HepG2 (cell line): Measurements from ENCODE around the gene AFTPH. TPM values are rescaled to one million over a fixed set of nuclear protein-coding genes. Genes with fewer than 3 reads are reported as not detected.

Source experiments
- AFF4 ChIP-seq: sonication (generic); formaldehyde crosslinking; IDR thresholded peaks from 2 replicates; pipeline ENCODE4 v1.4.0; 2020; ENCODE audit warnings: missing genetic modification reagents
- HIVEP1 ChIP-seq: sonication (generic); formaldehyde crosslinking; IDR thresholded peaks from 2 replicates; pipeline ENCODE4 v1.4.0; 2020; ENCODE audit warnings: mild to moderate bottlenecking, missing genetic modification reagents
- HNF1A ChIP-seq, 2 experiments: sonication (generic) in 1 of 2; formaldehyde crosslinking in 1 of 2; IDR thresholded peaks; 2 replicates each; pipeline versions ENCODE4 v1.4.0 to v1.6.1; 2016 to 2020; ENCODE audit warnings: borderline replicate concordance in 1 of 2, low read depth in 1 of 2, mild to moderate bottlenecking in 1 of 2, missing genetic modification reagents in 1 of 2
- LBX2 ChIP-seq: sonication (generic); formaldehyde crosslinking; IDR thresholded peaks from 2 replicates; pipeline ENCODE4 v1.5.0; 2020; ENCODE audit warnings: missing genetic modification reagents, mild to moderate bottlenecking, borderline replicate concordance
- MAFF ChIP-seq: IDR thresholded peaks from 2 replicates; pipeline ENCODE4 v1.6.1; 2011; ENCODE audit warnings: low read depth, low read length, improper control_type of control experiment
- SMARCC2 ChIP-seq: fragments of 450-650 bp; IDR thresholded peaks from 2 replicates; pipeline ENCODE4 v1.6.1; 2017; ENCODE audit warnings: antibody characterized with exemption, mild to moderate bottlenecking
- THYN1 ChIP-seq: sonication (generic); formaldehyde crosslinking; IDR thresholded peaks from 2 replicates; pipeline ENCODE4 v1.8.1; 2023; ENCODE audit warnings: low read depth, mild to moderate bottlenecking, moderate library complexity, missing genetic modification reagents, borderline replicate concordance
- ZNF180 ChIP-seq: sonication (generic); formaldehyde crosslinking; IDR thresholded peaks from 2 replicates; pipeline ENCODE4 v1.4.0; 2020; ENCODE audit warnings: low read depth, missing genetic modification reagents, borderline replicate concordance
- ZNF33A ChIP-seq: sonication (generic); formaldehyde crosslinking; IDR thresholded peaks from 2 replicates; pipeline ENCODE4 v1.5.1; 2020; ENCODE audit warnings: missing genetic modification reagents, mild to moderate bottlenecking, moderate library complexity, borderline replicate concordance
- ZNF350 ChIP-seq: sonication (generic); formaldehyde crosslinking; IDR thresholded peaks from 2 replicates; pipeline ENCODE4 v1.4.0; 2020; ENCODE audit warnings: mild to moderate bottlenecking, low read depth, missing genetic modification reagents, borderline replicate concordance
- ZNF766 ChIP-seq: sonication (generic); formaldehyde crosslinking; IDR thresholded peaks from 2 replicates; pipeline ENCODE4 v1.5.0; 2020; ENCODE audit warnings: missing genetic modification reagents, borderline replicate concordance
- polyA plus RNA-seq, 8 experiments: library from polyadenylated mRNA; depleted of rRNA in 3 of 8; stranded (reverse) in 7 of 8; unstranded in 1 of 8; fragments of >200 nt; fragmentation: Illumina TruSeq in 4 of 8; extraction: Trizol in 4 of 8; gene quantifications; 2 replicates each; pipeline versions ENCODE4 v1.2.1 to v1.2.3, GENCODE V29; 2011 to 2016; ENCODE audit warnings: low read depth in 4 of 8, missing spikeins in 1 of 8, mixed read lengths in 1 of 8; ENCODE audit not compliant: insufficient read depth in 1 of 8
- total RNA-seq, 5 experiments: library from RNA; depleted of rRNA; stranded (reverse); fragments of >200 nt; fragmentation: Illumina TruSeq; extraction: Trizol; gene quantifications; 2 replicates each; pipeline ENCODE4 v1.2.3, GENCODE V29; 2016; ENCODE audit warnings: low read depth in 1 of 5
- TF ChIP-seq, protein P1 (sequence below): sonication (generic); formaldehyde crosslinking; IDR thresholded peaks from 2 replicates; pipeline ENCODE4 v1.4.0; 2020; ENCODE audit warnings: low read depth, mild to moderate bottlenecking, missing genetic modification reagents
- TF ChIP-seq, protein P2 (sequence below): sonication (generic); formaldehyde crosslinking; IDR thresholded peaks from 2 replicates; pipeline ENCODE4 v1.4.0; 2020; ENCODE audit warnings: low read depth, mild to moderate bottlenecking, missing genetic modification reagents
- TF ChIP-seq, protein P3 (sequence below): IDR thresholded peaks from 2 replicates; pipeline ENCODE4 v1.6.1; 2016; ENCODE audit warnings: missing compliant biosample characterization, missing genetic modification reagents, borderline replicate concordance

Gene AFTPH
- total and polyA plus RNA-seq, 2 of the 13 experiments (the other 11 are each of a cell fraction or from before 2014, with no cell fraction given) = 27.5 to 36.8 TPM

DNA sequence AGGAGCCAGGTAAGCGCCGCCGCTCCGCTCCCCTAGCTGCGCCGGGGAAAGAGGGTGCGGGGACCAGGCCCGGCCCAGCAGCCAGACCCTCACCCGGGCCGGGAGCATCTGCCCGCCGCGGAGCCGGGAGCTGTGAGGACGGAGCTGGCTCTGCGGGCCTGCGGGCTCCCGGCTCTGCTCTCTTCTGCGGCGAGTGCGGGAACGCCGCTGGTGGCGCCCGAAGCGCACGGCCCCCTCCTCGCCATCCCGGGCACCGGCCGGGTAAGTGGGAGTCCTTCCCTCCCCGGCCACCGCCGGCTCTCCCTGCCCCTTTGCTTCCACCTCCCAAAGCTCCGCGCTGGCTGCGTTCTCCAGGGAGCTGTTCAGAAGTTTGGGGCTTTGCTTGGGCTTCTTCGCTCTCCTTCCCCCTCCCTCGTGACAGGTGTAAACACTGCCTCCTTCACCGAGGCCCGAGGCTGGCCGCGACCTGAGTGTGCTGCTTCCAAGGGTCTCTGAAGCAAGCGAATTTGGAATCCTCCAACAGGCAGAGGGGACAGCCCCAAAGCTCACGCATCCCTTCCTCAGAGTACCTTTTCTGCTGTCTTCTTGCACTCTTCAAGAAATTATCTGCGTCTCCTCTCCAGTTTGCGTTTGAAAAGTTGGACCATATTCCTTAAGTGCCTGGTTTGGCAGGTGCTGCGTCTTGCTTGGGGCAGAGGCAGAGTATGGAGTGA is 632 bp downstream of the AFTPH start (continued):
- TF ChIP-seq HNF1A (IDR thresholded peaks at IDR 0.05; ENCODE audit: low read depth) (no peak), HNF1A (CRISPR knock-in tag; IDR thresholded peaks at IDR 0.05; ENCODE audit: borderline replicate concordance) (0 out of 2 replicates have a peak, but pooled peaks have one; percentile 10), SMARCC2 (no peak), ZNF180 (CRISPR knock-in tag) (no peak), LBX2 (CRISPR knock-in tag) (0 out of 2 replicates have a peak, but pooled peaks have one; percentile 21), MAFF (no peak), ZNF766 (CRISPR knock-in tag) (peak; percentile 23; the same call in 1 of the 2 replicates), ZNF33A (CRISPR knock-in tag) (no peak; the same call in 1 of the 2 replicates), THYN1 (CRISPR knock-in tag) (no peak), ZNF350 (CRISPR knock-in tag) (0 out of 2 replicates have a peak, but pooled peaks have one; percentile 33), HIVEP1 (CRISPR knock-in tag) (no peak; the same call in 1 of the 2 replicates), AFF4 (CRISPR knock-in tag) (no peak)
- TF ChIP-seq, protein P1, sequence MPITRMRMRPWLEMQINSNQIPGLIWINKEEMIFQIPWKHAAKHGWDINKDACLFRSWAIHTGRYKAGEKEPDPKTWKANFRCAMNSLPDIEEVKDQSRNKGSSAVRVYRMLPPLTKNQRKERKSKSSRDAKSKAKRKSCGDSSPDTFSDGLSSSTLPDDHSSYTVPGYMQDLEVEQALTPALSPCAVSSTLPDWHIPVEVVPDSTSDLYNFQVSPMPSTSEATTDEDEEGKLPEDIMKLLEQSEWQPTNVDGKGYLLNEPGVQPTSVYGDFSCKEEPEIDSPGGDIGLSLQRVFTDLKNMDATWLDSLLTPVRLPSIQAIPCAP (CRISPR knock-in tag) = no peak; the same call in 1 of the 2 replicates
- TF ChIP-seq, protein P2, sequence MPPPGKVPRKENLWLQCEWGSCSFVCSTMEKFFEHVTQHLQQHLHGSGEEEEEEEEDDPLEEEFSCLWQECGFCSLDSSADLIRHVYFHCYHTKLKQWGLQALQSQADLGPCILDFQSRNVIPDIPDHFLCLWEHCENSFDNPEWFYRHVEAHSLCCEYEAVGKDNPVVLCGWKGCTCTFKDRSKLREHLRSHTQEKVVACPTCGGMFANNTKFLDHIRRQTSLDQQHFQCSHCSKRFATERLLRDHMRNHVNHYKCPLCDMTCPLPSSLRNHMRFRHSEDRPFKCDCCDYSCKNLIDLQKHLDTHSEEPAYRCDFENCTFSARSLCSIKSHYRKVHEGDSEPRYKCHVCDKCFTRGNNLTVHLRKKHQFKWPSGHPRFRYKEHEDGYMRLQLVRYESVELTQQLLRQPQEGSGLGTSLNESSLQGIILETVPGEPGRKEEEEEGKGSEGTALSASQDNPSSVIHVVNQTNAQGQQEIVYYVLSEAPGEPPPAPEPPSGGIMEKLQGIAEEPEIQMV (CRISPR knock-in tag) = no peak; the same call in 1 of the 2 replicates
- TF ChIP-seq, protein P3, sequence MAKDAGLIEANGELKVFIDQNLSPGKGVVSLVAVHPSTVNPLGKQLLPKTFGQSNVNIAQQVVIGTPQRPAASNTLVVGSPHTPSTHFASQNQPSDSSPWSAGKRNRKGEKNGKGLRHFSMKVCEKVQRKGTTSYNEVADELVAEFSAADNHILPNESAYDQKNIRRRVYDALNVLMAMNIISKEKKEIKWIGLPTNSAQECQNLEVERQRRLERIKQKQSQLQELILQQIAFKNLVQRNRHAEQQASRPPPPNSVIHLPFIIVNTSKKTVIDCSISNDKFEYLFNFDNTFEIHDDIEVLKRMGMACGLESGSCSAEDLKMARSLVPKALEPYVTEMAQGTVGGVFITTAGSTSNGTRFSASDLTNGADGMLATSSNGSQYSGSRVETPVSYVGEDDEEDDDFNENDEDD (CRISPR knock-in tag) = no peak
